ENCODE results near the gene TRPM7. TPM values are rescaled to one million over a fixed set of nuclear protein-coding genes. Genes with fewer than 3 reads are reported as not detected.

TRPM7 gene
- total and polyA plus RNA-seq, 2 of the 8 experiments (the other 6 are each of a cell fraction or from before 2014, with no cell fraction given): 7.5 to 33.2 TPM

DNA sequence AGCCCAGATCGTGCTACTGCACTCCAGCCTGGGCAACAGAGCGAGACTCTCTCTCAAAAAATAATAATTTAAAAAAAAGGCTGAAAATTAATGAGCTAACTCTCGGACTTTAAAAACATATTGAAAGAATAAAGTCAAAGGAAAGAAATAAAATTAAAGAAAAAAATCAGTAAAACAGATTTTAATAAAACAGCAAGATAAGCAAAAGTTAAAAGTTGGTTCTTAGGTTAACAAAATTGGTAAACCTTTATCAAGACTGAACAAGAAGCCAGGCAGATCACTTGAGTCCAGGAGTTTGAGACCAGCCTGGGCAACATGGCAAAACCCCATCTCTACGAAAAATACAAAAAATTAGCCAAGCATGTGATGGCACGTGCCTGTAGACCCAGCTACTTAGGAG is 20.7 kb downstream of the TRPM7 start:
- Histone ChIP-seq H2BK120ac (replicated peaks; ENCODE audit: low read depth, low read length) (no peak overlapping the region), H4K91ac (replicated peaks; ENCODE audit: insufficient read length, low read length) (no peak overlapping the region), H3K9me3 (ENCODE audit: insufficient read depth in 2 of 2, low read depth in 1 of 2, low read length in 1 of 2) (no peaks in the 10 kb centered on the region), H2BK5ac (ENCODE audit: low read depth, low read length) (no peak overlapping the region), H3K23ac (ENCODE audit: insufficient read length) (no peak overlapping the region), H4K5ac (ENCODE audit: insufficient read length, low read depth, low read length) (no peak overlapping the region), H3K4ac (replicated peaks; ENCODE audit: insufficient read length, low read depth, low read length) (no peak overlapping the region), H3K56ac (replicated peaks; ENCODE audit: insufficient read length, low read depth, low read length) (no peak overlapping the region), H2AFZ (ENCODE audit: low read length) (no peak overlapping the region), H3K4me2 (ENCODE audit: insufficient read depth in 1 of 2, low read depth in 2 of 2, low read length in 2 of 2) (no peak overlapping the region), H3K18ac (ENCODE audit: extremely low read depth, low read length) (no peak overlapping the region), H2AK5ac (ENCODE audit: low read depth, low read length) (no peak overlapping the region), H4K8ac (ENCODE audit: extremely low read depth, insufficient read depth, low read length) (no peak overlapping the region), H3K14ac (ENCODE audit: insufficient read length) (no peak overlapping the region), H3K23me2 (ENCODE audit: low read depth, low read length) (no peaks in the 10 kb centered on the region), H3K79me1 (ENCODE audit: low read depth, low read length) (peaks cover 4% of the 10 kb centered on the region; the same call in 1 of the 2 replicates), H3K27ac (ENCODE audit: low read depth, low read length) (no peak overlapping the region), H3K36me3 (ENCODE audit: control insufficient read depth in 2 of 4, insufficient read depth in 4 of 4, low read length in 3 of 4) (peaks cover 0 to 18% (median 0%) of the 10 kb centered on the region in 4 experiments; a peak in 4 of 8 replicates), H2BK12ac (ENCODE audit: low read depth, low read length) (no peak overlapping the region), H2BK15ac (ENCODE audit: low read length) (no peak overlapping the region), H3K4me1 (replicated peaks in 1 of 4; ENCODE audit: control insufficient read depth in 3 of 4, insufficient read depth in 4 of 4, low read length in 3 of 4) (no peaks in the 10 kb centered on the region), H3K4me3 (ENCODE audit: extremely low read depth in 1 of 4, insufficient read depth in 2 of 4, low read depth in 3 of 4, low read length in 4 of 4) (no peak overlapping the region), H3K79me2 (ENCODE audit: control insufficient read depth in 1 of 2, insufficient read depth in 2 of 2, low read length in 2 of 2) (peaks cover 0 to 31% of the 10 kb centered on the region in 2 experiments; a peak in 2 of 4 replicates), H4K20me1 (replicated peaks in 1 of 2; ENCODE audit: control insufficient read depth in 1 of 2, insufficient read depth in 2 of 2, low read length in 2 of 2) (peaks cover 0 to 2% of the 10 kb centered on the region in 2 experiments), H2BK20ac (ENCODE audit: low read length) (no peak overlapping the region), H3K9ac (replicated peaks in 1 of 4; ENCODE audit: extremely low read depth in 1 of 4, low read depth in 3 of 4, low read length in 3 of 4) (no peak overlapping the region), H3K27me3 (replicated peaks in 1 of 4; ENCODE audit: control insufficient read depth in 3 of 4, extremely low read depth in 1 of 4, insufficient read depth in 3 of 4, low read length in 3 of 4) (no peaks in the 10 kb centered on the region)
- TF ChIP-seq, protein P1, sequence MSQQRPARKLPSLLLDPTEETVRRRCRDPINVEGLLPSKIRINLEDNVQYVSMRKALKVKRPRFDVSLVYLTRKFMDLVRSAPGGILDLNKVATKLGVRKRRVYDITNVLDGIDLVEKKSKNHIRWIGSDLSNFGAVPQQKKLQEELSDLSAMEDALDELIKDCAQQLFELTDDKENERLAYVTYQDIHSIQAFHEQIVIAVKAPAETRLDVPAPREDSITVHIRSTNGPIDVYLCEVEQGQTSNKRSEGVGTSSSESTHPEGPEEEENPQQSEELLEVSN (IDR thresholded peaks at IDR 0.05): no peak
- TF ChIP-seq GTF2F1 (IDR thresholded peaks at IDR 0.05; ENCODE audit: borderline replicate concordance, low read depth, low read length) (no peak), HDAC2 (IDR thresholded peaks at IDR 0.05; ENCODE audit: borderline replicate concordance in 1 of 2, low read depth in 2 of 2, low read length in 2 of 2) (no peak), BACH1 (IDR thresholded peaks at IDR 0.05; ENCODE audit: low read length) (no peak), CTBP2 (IDR thresholded peaks at IDR 0.05; ENCODE audit: borderline replicate concordance, insufficient read depth, insufficient read length, low read length) (no peak), PHF8 (conservative IDR thresholded peaks at IDR 0.05; ENCODE audit: low read depth, low read length) (no peak), JUN (IDR thresholded peaks at IDR 0.05; ENCODE audit: low read depth, low read length) (no peak), CEBPB (IDR thresholded peaks at IDR 0.05; ENCODE audit: low read depth, low read length) (no peak), SRF (IDR thresholded peaks at IDR 0.05; ENCODE audit: low read depth, low read length) (no peak)
- DNase-seq (ENCODE audit: low read depth in 1 of 2, low spot score in 2 of 2) (no peak), FAIRE-seq (no peak)
- WGBS, 2 experiments (ENCODE audit: extremely low coverage in 1 of 2, insufficient coverage in 1 of 2, insufficient read length in 1 of 2, insufficient replicate concordance in 2 of 2, low coverage in 1 of 2, low lambda C conversion rate in 2 of 2, missing lambda C conversion rate in 1 of 2): 85% methylated on average over 5 of the region's 5 CpGs; no CpG with 5 or more reads in 1 of the 2 experiments
- POLR2A ChIA-PET (ENCODE audit: partially characterized antibody): no interaction called here
- CTCF ChIA-PET (ENCODE audit: partially characterized antibody): interaction anchor here (0.7 to 1.2 kb wide), 2 partner anchors 11 to 211 kb away, joined by 3 to 4 read pairs; no protein-coding TSS in a partner anchor

All from H1 (cell line).